ENCODE data around the gene MPP3.

DNA sequence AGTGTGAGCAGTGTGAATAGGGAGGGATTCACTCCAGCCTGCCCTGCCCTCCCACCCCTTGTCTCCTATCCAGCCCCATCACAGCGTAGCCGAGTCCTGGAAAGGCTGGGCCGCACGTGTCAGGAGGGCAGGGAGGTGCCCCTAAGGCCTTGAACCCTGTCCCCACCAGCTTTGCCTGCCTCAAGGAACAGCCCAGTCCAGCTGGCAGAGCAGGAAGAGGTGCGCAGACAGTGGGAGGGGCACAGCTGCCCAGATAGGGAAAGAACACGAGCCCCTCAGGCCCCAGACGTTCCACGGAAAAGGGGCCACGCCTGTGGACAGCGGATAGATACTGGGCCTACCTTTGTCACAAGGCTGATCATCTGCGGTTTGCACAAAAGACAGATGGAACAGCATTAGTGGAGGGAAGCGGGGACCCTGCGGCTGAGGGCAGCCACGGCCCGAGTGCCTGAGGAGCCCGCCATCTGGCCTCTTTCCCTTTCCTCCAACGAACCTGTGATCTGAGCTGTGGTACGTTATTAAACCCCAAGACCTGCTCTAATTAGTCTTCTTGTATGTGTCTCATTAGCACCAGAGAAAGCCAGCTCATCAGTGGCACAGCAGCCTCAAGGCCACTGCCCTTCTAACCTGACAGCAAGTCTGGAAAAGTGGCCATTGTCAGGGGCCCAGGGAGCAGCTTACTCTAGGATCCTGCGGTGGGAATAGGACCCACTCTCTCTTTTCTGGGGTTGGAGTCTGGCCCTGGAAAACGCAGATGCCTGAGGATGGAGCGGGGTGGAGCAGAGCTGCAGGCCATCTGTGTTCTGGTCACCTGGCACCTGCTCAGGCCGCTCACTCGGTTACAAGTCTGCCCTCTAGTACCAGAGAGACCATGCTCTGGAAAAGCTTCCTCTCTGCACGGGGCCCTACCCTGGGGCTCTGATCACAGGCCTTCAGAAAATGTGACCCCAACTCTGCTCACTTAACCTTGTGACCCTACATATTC, 16.3 kb downstream of the MPP3 start:
- TF ChIP-seq POLR2A (IDR thresholded peaks at IDR 0.05), result no peak
- TF ChIP-seq, protein P1, sequence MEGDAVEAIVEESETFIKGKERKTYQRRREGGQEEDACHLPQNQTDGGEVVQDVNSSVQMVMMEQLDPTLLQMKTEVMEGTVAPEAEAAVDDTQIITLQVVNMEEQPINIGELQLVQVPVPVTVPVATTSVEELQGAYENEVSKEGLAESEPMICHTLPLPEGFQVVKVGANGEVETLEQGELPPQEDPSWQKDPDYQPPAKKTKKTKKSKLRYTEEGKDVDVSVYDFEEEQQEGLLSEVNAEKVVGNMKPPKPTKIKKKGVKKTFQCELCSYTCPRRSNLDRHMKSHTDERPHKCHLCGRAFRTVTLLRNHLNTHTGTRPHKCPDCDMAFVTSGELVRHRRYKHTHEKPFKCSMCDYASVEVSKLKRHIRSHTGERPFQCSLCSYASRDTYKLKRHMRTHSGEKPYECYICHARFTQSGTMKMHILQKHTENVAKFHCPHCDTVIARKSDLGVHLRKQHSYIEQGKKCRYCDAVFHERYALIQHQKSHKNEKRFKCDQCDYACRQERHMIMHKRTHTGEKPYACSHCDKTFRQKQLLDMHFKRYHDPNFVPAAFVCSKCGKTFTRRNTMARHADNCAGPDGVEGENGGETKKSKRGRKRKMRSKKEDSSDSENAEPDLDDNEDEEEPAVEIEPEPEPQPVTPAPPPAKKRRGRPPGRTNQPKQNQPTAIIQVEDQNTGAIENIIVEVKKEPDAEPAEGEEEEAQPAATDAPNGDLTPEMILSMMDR (IDR thresholded peaks at IDR 0.05), result no peak

All from ovary (tissue), 3 donors.